ENCODE measurements around the gene COL2A1.

The COL2A1 gene

DNA sequence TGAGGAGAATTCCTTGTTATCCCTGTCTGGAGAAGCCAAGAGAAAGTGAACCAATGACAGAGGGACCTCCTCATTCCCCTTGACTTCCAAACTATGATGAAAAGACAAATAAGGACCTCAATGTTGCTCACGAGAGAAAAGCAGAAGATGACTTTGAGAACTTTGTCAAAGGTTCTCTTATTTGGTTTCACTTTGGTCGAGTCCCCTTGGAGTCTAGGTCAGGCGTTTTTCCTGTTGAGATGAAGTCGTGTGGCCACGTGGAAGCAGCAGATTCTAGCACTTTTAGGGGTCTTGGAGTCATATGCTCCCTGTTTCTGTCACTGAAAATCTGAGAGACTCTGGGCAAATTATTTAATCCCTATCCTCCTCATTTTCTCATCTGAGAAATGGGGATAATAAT, 33.8 kb upstream of the COL2A1 start:
- no peak overlapping the region for H3K4me3 ChIP-seq (ENCODE audit: low read length)
- no peak for DNase-seq (ENCODE audit: low read depth)
- TF ChIP-seq, protein P1, sequence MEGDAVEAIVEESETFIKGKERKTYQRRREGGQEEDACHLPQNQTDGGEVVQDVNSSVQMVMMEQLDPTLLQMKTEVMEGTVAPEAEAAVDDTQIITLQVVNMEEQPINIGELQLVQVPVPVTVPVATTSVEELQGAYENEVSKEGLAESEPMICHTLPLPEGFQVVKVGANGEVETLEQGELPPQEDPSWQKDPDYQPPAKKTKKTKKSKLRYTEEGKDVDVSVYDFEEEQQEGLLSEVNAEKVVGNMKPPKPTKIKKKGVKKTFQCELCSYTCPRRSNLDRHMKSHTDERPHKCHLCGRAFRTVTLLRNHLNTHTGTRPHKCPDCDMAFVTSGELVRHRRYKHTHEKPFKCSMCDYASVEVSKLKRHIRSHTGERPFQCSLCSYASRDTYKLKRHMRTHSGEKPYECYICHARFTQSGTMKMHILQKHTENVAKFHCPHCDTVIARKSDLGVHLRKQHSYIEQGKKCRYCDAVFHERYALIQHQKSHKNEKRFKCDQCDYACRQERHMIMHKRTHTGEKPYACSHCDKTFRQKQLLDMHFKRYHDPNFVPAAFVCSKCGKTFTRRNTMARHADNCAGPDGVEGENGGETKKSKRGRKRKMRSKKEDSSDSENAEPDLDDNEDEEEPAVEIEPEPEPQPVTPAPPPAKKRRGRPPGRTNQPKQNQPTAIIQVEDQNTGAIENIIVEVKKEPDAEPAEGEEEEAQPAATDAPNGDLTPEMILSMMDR (conservative IDR thresholded peaks at IDR 0.05; ENCODE audit: low read length): no peak

DNA sequence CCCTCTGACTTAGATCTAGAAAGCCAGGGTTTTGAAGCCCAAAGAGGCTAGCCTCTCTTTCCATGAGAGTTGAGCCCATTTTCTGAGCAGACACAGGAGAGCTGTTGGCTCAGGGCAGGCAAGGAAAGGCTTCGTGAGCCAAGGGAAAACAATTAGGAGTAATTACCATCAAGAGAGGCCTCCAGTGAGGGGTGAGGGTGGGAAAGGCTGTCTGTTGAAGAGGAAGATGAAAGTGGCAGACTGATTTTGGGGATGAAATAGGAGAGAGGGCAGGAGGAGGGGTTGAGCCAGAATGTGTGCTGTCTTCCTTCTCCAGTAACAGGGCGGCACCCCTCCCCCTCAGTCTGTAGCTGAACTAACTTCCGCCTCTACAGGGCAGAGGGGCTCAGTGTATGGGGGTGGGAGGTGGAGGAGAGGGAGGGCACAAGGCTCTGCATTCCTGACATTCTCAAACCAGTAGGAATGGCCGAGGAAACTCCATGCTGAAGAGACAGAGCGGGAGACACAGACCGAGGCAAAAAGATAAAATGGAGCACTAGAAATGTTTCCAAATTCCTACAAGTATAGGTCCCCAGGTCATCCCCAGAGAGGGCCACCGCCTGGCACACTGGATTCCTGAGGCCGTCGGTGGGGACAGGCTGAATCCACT, 33.1 kb upstream of the COL2A1 start:
- DNase-seq (ENCODE audit: low read depth): peak; percentile 36
- TF ChIP-seq, protein P1 (conservative IDR thresholded peaks at IDR 0.05; ENCODE audit: low read length): no peak
- H3K4me3 ChIP-seq (ENCODE audit: low read length): no peak overlapping the region

DNA sequence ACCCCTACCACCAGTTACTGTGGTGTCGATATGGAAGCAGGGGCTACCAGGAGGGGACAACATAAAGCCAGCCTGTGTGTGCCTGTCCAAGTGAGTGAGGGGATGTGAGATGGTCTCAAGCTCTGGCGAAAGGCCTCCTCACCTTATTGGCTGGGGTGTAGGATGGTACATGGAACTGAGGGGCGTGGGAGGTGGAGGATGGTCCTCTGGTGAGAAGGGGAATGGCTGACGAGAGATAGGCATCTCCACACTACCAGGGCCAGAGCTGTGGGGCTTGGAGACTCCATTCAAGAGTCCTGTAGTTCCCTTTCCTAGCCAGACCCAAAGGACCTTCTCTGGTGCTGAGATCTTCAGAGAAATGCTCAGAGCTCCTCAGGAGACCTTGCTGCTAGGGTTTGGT, 32.5 kb upstream of the COL2A1 start:
- no peak overlapping the region for H3K4me3 ChIP-seq (ENCODE audit: low read length)
- TF ChIP-seq, protein P1 (conservative IDR thresholded peaks at IDR 0.05; ENCODE audit: low read length): no peak
- DNase-seq (ENCODE audit: low read depth): no peak

DNA sequence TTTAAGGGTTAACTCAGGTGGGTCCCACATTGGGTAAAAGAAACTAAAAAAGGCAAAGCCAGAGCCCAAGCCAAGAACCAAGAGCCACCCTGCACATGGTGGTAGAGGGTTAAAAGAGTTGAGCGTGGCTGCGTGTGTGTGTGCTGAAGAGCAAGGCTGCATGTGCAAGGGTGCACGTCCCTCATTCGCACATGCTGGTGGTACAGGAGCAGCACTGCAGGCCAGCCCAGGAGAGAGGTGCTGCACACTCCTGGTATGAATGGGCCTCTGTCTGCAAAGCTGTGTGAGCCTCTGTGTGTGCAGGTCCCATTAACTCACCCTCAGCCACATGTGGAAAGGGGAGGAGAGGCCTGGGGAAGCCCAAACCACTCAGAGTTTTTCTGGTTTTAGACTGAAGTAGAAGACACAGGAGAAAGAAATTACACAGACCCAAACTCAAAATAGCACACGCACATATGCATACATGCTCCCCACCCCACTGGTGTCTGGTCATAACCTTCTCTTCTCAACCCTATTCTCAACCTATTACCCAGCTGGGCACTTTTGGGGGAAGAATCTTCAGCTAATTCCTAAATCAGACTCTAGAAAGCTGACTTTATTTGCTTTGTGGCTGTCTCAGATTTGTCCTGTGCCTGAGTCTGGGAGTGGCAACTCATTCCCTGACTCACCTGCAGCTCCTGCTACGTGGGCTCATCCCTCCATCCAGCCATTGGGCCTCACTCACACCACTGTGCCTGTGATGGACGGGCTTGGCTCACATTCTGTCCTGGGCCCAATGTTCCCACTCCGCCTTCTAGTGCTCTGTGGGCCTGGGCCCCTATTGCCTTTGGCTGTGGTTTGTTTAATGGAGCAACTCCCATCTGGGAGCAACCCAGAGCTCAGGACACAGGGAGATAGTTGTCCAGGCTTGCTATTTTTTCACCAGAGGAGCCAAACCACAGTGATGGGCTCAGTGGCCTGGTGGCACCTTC, 30.8 kb upstream of the COL2A1 start:
- no peak for DNase-seq (ENCODE audit: low read depth)
- no peak overlapping the region for H3K4me3 ChIP-seq (ENCODE audit: low read length)
- TF ChIP-seq, protein P1 (conservative IDR thresholded peaks at IDR 0.05; ENCODE audit: low read length): no peak

DNA sequence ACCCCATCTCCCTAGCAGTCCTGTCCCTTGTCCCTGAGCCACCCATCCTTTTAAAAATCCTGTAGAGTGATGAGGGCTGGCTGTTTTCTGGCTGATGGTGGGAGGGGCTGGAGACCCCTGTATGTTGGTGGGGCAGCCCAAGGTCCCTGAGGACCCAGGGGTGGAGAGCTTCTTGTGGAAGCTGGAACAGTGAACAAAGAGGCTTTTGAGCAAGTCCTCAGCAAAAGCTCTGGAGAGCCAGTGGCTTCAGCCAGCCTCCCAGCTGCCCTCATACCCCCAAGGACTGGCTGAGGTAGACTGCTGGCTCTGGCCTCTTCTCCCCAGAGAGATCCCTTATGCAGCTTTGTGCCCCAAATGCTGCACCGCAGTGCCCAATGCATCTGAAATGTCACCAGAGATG, 29.2 kb upstream of the COL2A1 start:
- no peak for DNase-seq (ENCODE audit: low read depth)
- TF ChIP-seq, protein P1 (conservative IDR thresholded peaks at IDR 0.05; ENCODE audit: low read length): no peak
- H3K4me3 ChIP-seq (ENCODE audit: low read length): no peak overlapping the region

DNA sequence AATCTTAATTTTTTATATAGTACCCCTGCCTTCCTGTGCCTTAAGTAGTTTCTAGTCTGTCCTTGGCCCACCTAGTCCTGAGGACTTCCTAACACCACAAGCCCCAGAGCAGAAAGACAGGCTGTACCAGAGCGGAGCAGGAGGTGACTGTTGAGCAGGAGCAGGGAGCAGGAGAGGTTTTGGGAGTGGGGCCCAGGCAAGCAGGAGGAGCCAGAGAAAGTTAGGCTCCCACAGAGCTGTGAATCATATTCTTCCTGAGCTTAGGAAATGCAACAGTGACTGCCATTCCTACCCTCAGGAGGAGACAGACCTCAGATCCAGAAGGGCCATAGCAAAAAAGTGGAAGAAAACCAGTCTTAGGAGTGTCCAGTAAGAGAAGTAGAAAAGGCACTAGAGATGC, 28.3 kb upstream of the COL2A1 start:
- H3K4me3 ChIP-seq (ENCODE audit: low read length): no peak overlapping the region
- TF ChIP-seq, protein P1 (conservative IDR thresholded peaks at IDR 0.05; ENCODE audit: low read length): no peak
- DNase-seq (ENCODE audit: low read depth): no peak

All from AG10803 (cell line).